WTC11 (cell line): ENCODE measurements around the gene EXOC4. TPM values are rescaled to one million over a fixed set of nuclear protein-coding genes. Genes with fewer than 3 reads are reported as not detected.

ENCODE experiments used
- ATAC-seq: fragments of 200-7000 bp; cut with Tn5 transposase; 2 replicates; pipeline ENCODE4 v1.10.0; 2021; ENCODE audit warnings: mild to moderate bottlenecking, moderate library complexity
- CTCF ChIA-PET: fragments of 300-600 bp; sonication (Branson Sonifier 250); formaldehyde crosslinking; loops from one replicate; lab custom pipeline; 2021; ENCODE audit warnings: antibody characterized with exemption; lab: Charles Lee
- POLR2A ChIA-PET: fragments of 350-600 bp; sonication (Branson Sonifier 250); formaldehyde crosslinking; loops from one replicate; lab custom pipeline; 2021; ENCODE audit warnings: antibody characterized with exemption; lab: Charles Lee
- DNase-seq: peaks from one replicate; pipeline ENCODE4 v3.0.0; 2021; ENCODE audit warnings: low spot score
- H3K27ac Mint-ChIP-seq: 2 replicates; pipeline ENCODE4 v1.8.0; 2021; ENCODE audit warnings: mixed read lengths
- H3K27me3 Mint-ChIP-seq: 2 replicates; pipeline ENCODE4 v1.8.0; 2021; ENCODE audit warnings: low read depth, mild to moderate bottlenecking, moderate library complexity, mixed read lengths
- H3K36me3 Mint-ChIP-seq: 2 replicates; pipeline ENCODE4 v1.8.0; 2021; ENCODE audit warnings: mixed read lengths
- H3K4me1 Mint-ChIP-seq: 2 replicates; pipeline ENCODE4 v1.8.0; 2022; ENCODE audit warnings: mixed read lengths
- H3K4me3 Mint-ChIP-seq: 2 replicates; pipeline ENCODE4 v1.8.0; 2021; ENCODE audit warnings: mild to moderate bottlenecking, moderate library complexity, mixed read lengths
- H3K9me3 Mint-ChIP-seq: 2 replicates; pipeline ENCODE4 v1.8.0; 2021; ENCODE audit warnings: mixed read lengths
- ATF1 ChIP-seq: sonication (generic); formaldehyde crosslinking; IDR thresholded peaks from 2 replicates; pipeline ENCODE4 v1.8.1; 2023; ENCODE audit warnings: mild to moderate bottlenecking, moderate library complexity, missing genetic modification reagents
- ATF3 ChIP-seq: sonication (generic); formaldehyde crosslinking; conservative IDR thresholded peaks from 2 replicates; pipeline ENCODE4 v1.8.1; 2022; ENCODE audit warnings: mild to moderate bottlenecking, missing genetic modification reagents
- CREB1 ChIP-seq: sonication (generic); formaldehyde crosslinking; IDR thresholded peaks from 2 replicates; pipeline ENCODE4 v1.8.0; 2023; ENCODE audit warnings: mild to moderate bottlenecking, missing genetic modification reagents
- FOXJ3 ChIP-seq: sonication (generic); formaldehyde crosslinking; IDR thresholded peaks from 2 replicates; pipeline ENCODE4 v1.9.0; 2021; ENCODE audit warnings: missing genetic modification reagents, mild to moderate bottlenecking, borderline replicate concordance
- FOXP1 ChIP-seq: sonication (generic); formaldehyde crosslinking; IDR thresholded peaks from 2 replicates; pipeline ENCODE4 v1.8.0; 2022; ENCODE audit warnings: missing genetic modification reagents, mild to moderate bottlenecking, moderate library complexity, borderline replicate concordance
- MXD4 ChIP-seq: fragments of 250-450 bp; sonication (Bioruptor Pico); IDR thresholded peaks from 2 replicates; pipeline ENCODE4 v1.8.0; 2021; ENCODE audit warnings: mild to moderate bottlenecking, moderate library complexity, borderline replicate concordance
- NFYB ChIP-seq: sonication (generic); formaldehyde crosslinking; conservative IDR thresholded peaks from 2 replicates; pipeline ENCODE4 v1.8.0; 2022; ENCODE audit warnings: low read depth, missing genetic modification reagents
- NR3C1 ChIP-seq: sonication (generic); formaldehyde crosslinking; conservative IDR thresholded peaks from 2 replicates; pipeline ENCODE4 v1.8.1; 2023; ENCODE audit warnings: low read depth, mild to moderate bottlenecking, missing genetic modification reagents
- SOX15 ChIP-seq: fragments of 250-450 bp; sonication (Bioruptor Pico); IDR thresholded peaks from 2 replicates; pipeline ENCODE4 v1.9.0; 2021; ENCODE audit warnings: mild to moderate bottlenecking
- ZNF263 ChIP-seq: sonication (generic); formaldehyde crosslinking; IDR thresholded peaks from 2 replicates; pipeline ENCODE4 v1.8.1; 2022; ENCODE audit warnings: low read depth, mild to moderate bottlenecking, moderate library complexity, missing genetic modification reagents
- ZNF416 ChIP-seq: fragments of 250-450 bp; sonication (Bioruptor Pico); IDR thresholded peaks from 2 replicates; pipeline ENCODE4 v1.9.0; 2021; ENCODE audit warnings: mild to moderate bottlenecking, inconsistent platforms
- total RNA-seq: library from RNA; stranded (reverse); gene quantifications from 3 replicates; pipeline ENCODE4 v1.2.3, GENCODE V29; 2021
- TF ChIP-seq, protein P1 (sequence below): sonication (generic); formaldehyde crosslinking; IDR thresholded peaks from 2 replicates; pipeline ENCODE4 v1.8.1; 2023; ENCODE audit warnings: mild to moderate bottlenecking, moderate library complexity, missing genetic modification reagents
- TF ChIP-seq, protein P2 (sequence below): sonication (generic); formaldehyde crosslinking; IDR thresholded peaks from 2 replicates; pipeline ENCODE4 v1.8.1; 2023; ENCODE audit warnings: mild to moderate bottlenecking, missing genetic modification reagents, borderline replicate concordance
- TF ChIP-seq, protein P3 (sequence below): sonication (generic); formaldehyde crosslinking; IDR thresholded peaks from 2 replicates; pipeline ENCODE4 v1.8.1; 2022; ENCODE audit warnings: missing genetic modification reagents, borderline replicate concordance
- TF ChIP-seq, protein P4 (sequence below): sonication (generic); formaldehyde crosslinking; IDR thresholded peaks from 2 replicates; pipeline ENCODE4 v1.8.0; 2023; ENCODE audit warnings: mild to moderate bottlenecking, missing genetic modification reagents

EXOC4 gene
- total RNA-seq, 1 experiment from 2014 or later: 62.0 TPM

GRCh38 chr7:133391206-133391605, 138.3 kb downstream of the EXOC4 start:
- POLR2A ChIA-PET: no interaction called here
- CTCF ChIA-PET: no interaction called here
- no peak overlapping the region for H3K4me3 Mint-ChIP-seq
- no peak for TF ChIP-seq FOXP1
- TF ChIP-seq, protein P1, sequence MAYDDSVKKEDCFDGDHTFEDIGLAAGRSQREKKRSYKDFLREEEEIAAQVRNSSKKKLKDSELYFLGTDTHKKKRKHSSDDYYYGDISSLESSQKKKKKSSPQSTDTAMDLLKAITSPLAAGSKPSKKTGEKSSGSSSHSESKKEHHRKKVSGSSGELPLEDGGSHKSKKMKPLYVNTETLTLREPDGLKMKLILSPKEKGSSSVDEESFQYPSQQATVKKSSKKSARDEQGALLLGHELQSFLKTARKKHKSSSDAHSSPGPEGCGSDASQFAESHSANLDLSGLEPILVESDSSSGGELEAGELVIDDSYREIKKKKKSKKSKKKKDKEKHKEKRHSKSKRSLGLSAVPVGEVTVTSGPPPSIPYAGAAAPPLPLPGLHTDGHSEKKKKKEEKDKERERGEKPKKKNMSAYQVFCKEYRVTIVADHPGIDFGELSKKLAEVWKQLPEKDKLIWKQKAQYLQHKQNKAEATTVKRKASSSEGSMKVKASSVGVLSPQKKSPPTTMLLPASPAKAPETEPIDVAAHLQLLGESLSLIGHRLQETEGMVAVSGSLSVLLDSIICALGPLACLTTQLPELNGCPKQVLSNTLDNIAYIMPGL (CRISPR knock-in tag): no peak
- no peak for TF ChIP-seq ATF3 (CRISPR knock-in tag)
- no peak for TF ChIP-seq MXD4 (CRISPR knock-in tag)
- no peak for TF ChIP-seq CREB1 (CRISPR knock-in tag)
- TF ChIP-seq SOX15 (CRISPR knock-in tag): no peak
- no peak for TF ChIP-seq NR3C1 (CRISPR knock-in tag)
- TF ChIP-seq, protein P2, sequence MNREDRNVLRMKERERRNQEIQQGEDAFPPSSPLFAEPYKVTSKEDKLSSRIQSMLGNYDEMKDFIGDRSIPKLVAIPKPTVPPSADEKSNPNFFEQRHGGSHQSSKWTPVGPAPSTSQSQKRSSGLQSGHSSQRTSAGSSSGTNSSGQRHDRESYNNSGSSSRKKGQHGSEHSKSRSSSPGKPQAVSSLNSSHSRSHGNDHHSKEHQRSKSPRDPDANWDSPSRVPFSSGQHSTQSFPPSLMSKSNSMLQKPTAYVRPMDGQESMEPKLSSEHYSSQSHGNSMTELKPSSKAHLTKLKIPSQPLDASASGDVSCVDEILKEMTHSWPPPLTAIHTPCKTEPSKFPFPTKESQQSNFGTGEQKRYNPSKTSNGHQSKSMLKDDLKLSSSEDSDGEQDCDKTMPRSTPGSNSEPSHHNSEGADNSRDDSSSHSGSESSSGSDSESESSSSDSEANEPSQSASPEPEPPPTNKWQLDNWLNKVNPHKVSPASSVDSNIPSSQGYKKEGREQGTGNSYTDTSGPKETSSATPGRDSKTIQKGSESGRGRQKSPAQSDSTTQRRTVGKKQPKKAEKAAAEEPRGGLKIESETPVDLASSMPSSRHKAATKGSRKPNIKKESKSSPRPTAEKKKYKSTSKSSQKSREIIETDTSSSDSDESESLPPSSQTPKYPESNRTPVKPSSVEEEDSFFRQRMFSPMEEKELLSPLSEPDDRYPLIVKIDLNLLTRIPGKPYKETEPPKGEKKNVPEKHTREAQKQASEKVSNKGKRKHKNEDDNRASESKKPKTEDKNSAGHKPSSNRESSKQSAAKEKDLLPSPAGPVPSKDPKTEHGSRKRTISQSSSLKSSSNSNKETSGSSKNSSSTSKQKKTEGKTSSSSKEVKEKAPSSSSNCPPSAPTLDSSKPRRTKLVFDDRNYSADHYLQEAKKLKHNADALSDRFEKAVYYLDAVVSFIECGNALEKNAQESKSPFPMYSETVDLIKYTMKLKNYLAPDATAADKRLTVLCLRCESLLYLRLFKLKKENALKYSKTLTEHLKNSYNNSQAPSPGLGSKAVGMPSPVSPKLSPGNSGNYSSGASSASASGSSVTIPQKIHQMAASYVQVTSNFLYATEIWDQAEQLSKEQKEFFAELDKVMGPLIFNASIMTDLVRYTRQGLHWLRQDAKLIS (CRISPR knock-in tag): no peak
- TF ChIP-seq ATF1 (CRISPR knock-in tag): no peak
- no peak for TF ChIP-seq FOXJ3 (CRISPR knock-in tag)
- no peak for ATAC-seq
- H3K27me3 Mint-ChIP-seq: no peaks in the 10 kb centered on the region
- H3K36me3 Mint-ChIP-seq: peaks cover 11% of the 10 kb centered on the region
- peaks cover 13% of the 10 kb centered on the region for H3K9me3 Mint-ChIP-seq
- H3K4me1 Mint-ChIP-seq: peaks cover 39% of the 10 kb centered on the region
- H3K27ac Mint-ChIP-seq: no peak overlapping the region
- DNase-seq: no peak

- no peaks in the 10 kb centered on the region for H3K27me3 Mint-ChIP-seq
- TF ChIP-seq NFYB (no peak), FOXP1 (no peak), MXD4 (CRISPR knock-in tag) (no peak), ZNF416 (CRISPR knock-in tag) (no peak), ZNF263 (CRISPR knock-in tag) (no peak)
- TF ChIP-seq, protein P3, sequence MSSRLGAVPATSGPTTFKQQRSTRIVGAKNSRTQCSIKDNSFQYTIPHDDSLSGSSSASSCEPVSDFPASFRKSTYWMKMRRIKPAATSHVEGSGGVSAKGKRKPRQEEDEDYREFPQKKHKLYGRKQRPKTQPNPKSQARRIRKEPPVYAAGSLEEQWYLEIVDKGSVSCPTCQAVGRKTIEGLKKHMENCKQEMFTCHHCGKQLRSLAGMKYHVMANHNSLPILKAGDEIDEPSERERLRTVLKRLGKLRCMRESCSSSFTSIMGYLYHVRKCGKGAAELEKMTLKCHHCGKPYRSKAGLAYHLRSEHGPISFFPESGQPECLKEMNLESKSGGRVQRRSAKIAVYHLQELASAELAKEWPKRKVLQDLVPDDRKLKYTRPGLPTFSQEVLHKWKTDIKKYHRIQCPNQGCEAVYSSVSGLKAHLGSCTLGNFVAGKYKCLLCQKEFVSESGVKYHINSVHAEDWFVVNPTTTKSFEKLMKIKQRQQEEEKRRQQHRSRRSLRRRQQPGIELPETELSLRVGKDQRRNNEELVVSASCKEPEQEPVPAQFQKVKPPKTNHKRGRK: no peak
- TF ChIP-seq, protein P1 (CRISPR knock-in tag): no peak
- TF ChIP-seq, protein P4, sequence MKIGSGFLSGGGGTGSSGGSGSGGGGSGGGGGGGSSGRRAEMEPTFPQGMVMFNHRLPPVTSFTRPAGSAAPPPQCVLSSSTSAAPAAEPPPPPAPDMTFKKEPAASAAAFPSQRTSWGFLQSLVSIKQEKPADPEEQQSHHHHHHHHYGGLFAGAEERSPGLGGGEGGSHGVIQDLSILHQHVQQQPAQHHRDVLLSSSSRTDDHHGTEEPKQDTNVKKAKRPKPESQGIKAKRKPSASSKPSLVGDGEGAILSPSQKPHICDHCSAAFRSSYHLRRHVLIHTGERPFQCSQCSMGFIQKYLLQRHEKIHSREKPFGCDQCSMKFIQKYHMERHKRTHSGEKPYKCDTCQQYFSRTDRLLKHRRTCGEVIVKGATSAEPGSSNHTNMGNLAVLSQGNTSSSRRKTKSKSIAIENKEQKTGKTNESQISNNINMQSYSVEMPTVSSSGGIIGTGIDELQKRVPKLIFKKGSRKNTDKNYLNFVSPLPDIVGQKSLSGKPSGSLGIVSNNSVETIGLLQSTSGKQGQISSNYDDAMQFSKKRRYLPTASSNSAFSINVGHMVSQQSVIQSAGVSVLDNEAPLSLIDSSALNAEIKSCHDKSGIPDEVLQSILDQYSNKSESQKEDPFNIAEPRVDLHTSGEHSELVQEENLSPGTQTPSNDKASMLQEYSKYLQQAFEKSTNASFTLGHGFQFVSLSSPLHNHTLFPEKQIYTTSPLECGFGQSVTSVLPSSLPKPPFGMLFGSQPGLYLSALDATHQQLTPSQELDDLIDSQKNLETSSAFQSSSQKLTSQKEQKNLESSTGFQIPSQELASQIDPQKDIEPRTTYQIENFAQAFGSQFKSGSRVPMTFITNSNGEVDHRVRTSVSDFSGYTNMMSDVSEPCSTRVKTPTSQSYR (CRISPR knock-in tag): no peak
- H3K4me3 Mint-ChIP-seq: no peak overlapping the region
- ChIA-PET CTCF (no interaction called here), POLR2A (no interaction called here)
- peaks cover 6% of the 10 kb centered on the region for H3K36me3 Mint-ChIP-seq
- ATAC-seq (no peak), DNase-seq (no peak)
- peaks cover 49% of the 10 kb centered on the region for H3K4me1 Mint-ChIP-seq
- peaks cover 8% of the 10 kb centered on the region for H3K9me3 Mint-ChIP-seq
- no peak overlapping the region; the same call in 1 of the 2 replicates for H3K27ac Mint-ChIP-seq
These were observed 141.5 kb downstream of the EXOC4 start for GRCh38 chr7:133394369-133394768.
